HG03175 (cell line): ENCODE results near the gene SPATA2.
"Not testable (repeated sequence)": the region's sequence is repeated elsewhere in the genome, so short reads cannot be mapped to it uniquely, and the experiment has no call there.

Source experiments
- ATAC-seq: cut with Tn5 transposase; IDR thresholded peaks from one replicate; pipeline ENCODE4 v1.9.1; 2021; ENCODE audit warnings: mild to moderate bottlenecking, moderate library complexity; ENCODE audit not compliant: unreplicated experiment

Gene SPATA2

GRCh38 chr20:49915380-49916145 lies at the start of gene SPATA2:
SPATA2 (minus strand) TSS chr20:49915529; CDS start chr20:49908490, 7,039 bp downstream.
- peak; percentile 86 for ATAC-seq

- no peak for ATAC-seq
These were observed 46.1 kb upstream of the SPATA2 start for GRCh38 chr20:49961413-49961812.

GRCh38 chr20:49957089-49957938 lies 42.0 kb upstream of the SPATA2 start:
- not testable (repeated sequence) for ATAC-seq

GRCh38 chr20:49956689-49957088 lies 41.4 kb upstream of the SPATA2 start:
- no peak for ATAC-seq

- not testable (repeated sequence) for ATAC-seq
These were observed 40.6 kb upstream of the SPATA2 start for GRCh38 chr20:49955830-49956396.

GRCh38 chr20:49955167-49955566 lies 39.8 kb upstream of the SPATA2 start:
- no peak for ATAC-seq

- ATAC-seq = no peak
These were observed 35.8 kb upstream of the SPATA2 start for GRCh38 chr20:49951151-49951550.

GRCh38 chr20:49948809-49949507 lies 33.6 kb upstream of the SPATA2 start:
- no peak for ATAC-seq

- no peak for ATAC-seq
These were observed 32.8 kb upstream of the SPATA2 start for GRCh38 chr20:49948178-49948577.

- ATAC-seq = no peak
These were observed 30.6 kb upstream of the SPATA2 start for GRCh38 chr20:49945701-49946477.

GRCh38 chr20:49945306-49945700 lies 30.0 kb upstream of the SPATA2 start:
- ATAC-seq = no peak

- ATAC-seq = no peak
These were observed 27.6 kb upstream of the SPATA2 start for GRCh38 chr20:49942942-49943341.

GRCh38 chr20:49942303-49942702 lies 27.0 kb upstream of the SPATA2 start:
- ATAC-seq = no peak

- ATAC-seq = no peak
These were observed 26.1 kb upstream of the SPATA2 start for GRCh38 chr20:49941456-49941855.

- ATAC-seq = no peak
These were observed 23.1 kb upstream of the SPATA2 start for GRCh38 chr20:49938173-49939163.

GRCh38 chr20:49937027-49937929 lies 21.9 kb upstream of the SPATA2 start:
- no peak for ATAC-seq

GRCh38 chr20:49936153-49937026 lies 21.1 kb upstream of the SPATA2 start, which contains the start of gene RNF114:
RNF114 (plus strand) TSS chr20:49936397; CDS start chr20:49936413, 16 bp downstream.
- ATAC-seq = peak; percentile 77
